OCI-LY1 (cell line): ENCODE data around the gene ASXL2.
A peak's percentile ranks its signal among the peaks of the same experiment; 100 is the strongest.
"Not testable (repeated sequence)": the region's sequence is repeated elsewhere in the genome, so short reads cannot be mapped to it uniquely, and the experiment has no call there.

ENCODE experiments used
- H2AFZ ChIP-seq: fragments of 200-600 bp; sonication (generic), shearing (Covaris generic); 2 replicates; pipeline ENCODE4 v1.6.0; 2014; ENCODE audit warnings: antibody characterized with exemption, mild to moderate bottlenecking, low read length
- H3F3A ChIP-seq: fragments of 200-600 bp; sonication (generic), shearing (Covaris generic); 2 replicates; pipeline ENCODE4 v1.6.0; 2014; ENCODE audit warnings: mild to moderate bottlenecking, antibody characterized with exemption, low read length, moderate library complexity; ENCODE audit not compliant: insufficient read depth
- H3K27ac ChIP-seq: fragments of 200-600 bp; sonication (generic); 2 replicates; pipeline ENCODE4 v1.5.1; 2014; ENCODE audit warnings: low read length, mixed run types, mild to moderate bottlenecking, low read depth; ENCODE audit not compliant: poor library complexity, severe bottlenecking
- H3K27me3 ChIP-seq: fragments of 200-600 bp; sonication (generic); 2 replicates; pipeline ENCODE4 v1.6.0; 2014; ENCODE audit warnings: antibody characterized with exemption, mild to moderate bottlenecking, low read length, moderate library complexity; ENCODE audit not compliant: insufficient read depth
- H3K36me3 ChIP-seq: fragments of 200-600 bp; sonication (generic); 2 replicates; pipeline ENCODE4 v1.6.1; 2014; ENCODE audit warnings: mild to moderate bottlenecking, antibody characterized with exemption, low read length, moderate library complexity, mixed read lengths; ENCODE audit not compliant: insufficient read depth
- H3K4me1 ChIP-seq: fragments of 200-600 bp; sonication (generic); 2 replicates; pipeline ENCODE4 v1.5.1; 2014; ENCODE audit warnings: mild to moderate bottlenecking, low read length, moderate library complexity; ENCODE audit not compliant: insufficient read depth, severe bottlenecking
- H3K4me2 ChIP-seq: fragments of 200-600 bp; sonication (generic), shearing (Covaris generic); 2 replicates; pipeline ENCODE4 v1.6.1; 2014; ENCODE audit warnings: low read length
- H3K4me3 ChIP-seq: fragments of 200-600 bp; sonication (generic); 2 replicates; pipeline ENCODE4 v1.5.1; 2014; ENCODE audit warnings: low read length, low read depth, mild to moderate bottlenecking, mixed read lengths; ENCODE audit not compliant: poor library complexity, severe bottlenecking
- H3K79me2 ChIP-seq: fragments of 200-600 bp; shearing (Covaris generic); 2 replicates; pipeline ENCODE4 v1.6.1; 2016; ENCODE audit warnings: mixed run types, low read length, mixed read lengths; ENCODE audit not compliant: insufficient read depth
- H3K9ac ChIP-seq: fragments of 200-600 bp; sonication (generic), shearing (Covaris generic); 2 replicates; pipeline ENCODE4 v1.6.1; 2014; ENCODE audit warnings: mild to moderate bottlenecking, low read length, mixed read lengths
- H3K9me2 ChIP-seq: fragments of 200-600 bp; sonication (generic), shearing (Covaris generic); 2 replicates; pipeline ENCODE4 v1.6.1; 2014; ENCODE audit warnings: low read depth, mild to moderate bottlenecking, low read length, mixed read lengths
- H3K9me3 ChIP-seq: fragments of 200-600 bp; shearing (Covaris generic); 2 replicates; pipeline ENCODE4 v1.6.1; 2014; ENCODE audit warnings: low read length, mixed read lengths
- H4K20me1 ChIP-seq: fragments of 200-600 bp; sonication (generic), shearing (Covaris generic); 2 replicates; pipeline ENCODE4 v1.6.0; 2016; ENCODE audit warnings: mild to moderate bottlenecking, low read length; ENCODE audit not compliant: insufficient read depth
- CTCF ChIP-seq: fragments of 200-600 bp; sonication (generic), shearing (Covaris generic); IDR thresholded peaks from 2 replicates; pipeline ENCODE4 v1.5.1; 2017; ENCODE audit warnings: mild to moderate bottlenecking, antibody characterized with exemption, low read length, moderate library complexity, mixed read lengths
- EZH2 ChIP-seq: fragments of 200-600 bp; sonication (generic), shearing (Covaris generic); IDR thresholded peaks from 2 replicates; pipeline ENCODE4 v1.8.0; 2017; ENCODE audit warnings: borderline replicate concordance, mixed run types, mild to moderate bottlenecking, antibody characterized with exemption, low read length, moderate library complexity, mixed read lengths

The ASXL2 gene

GRCh38 chr2:25853038-25853638 lies 25.1 kb downstream of the ASXL2 start:
- H3K27me3 ChIP-seq: no peaks in the 10 kb centered on the region
- TF ChIP-seq EZH2: no peak
- no peak for TF ChIP-seq CTCF
- H3F3A ChIP-seq: no peaks in the 10 kb centered on the region; the same call in 1 of the 2 replicates
- H3K4me1 ChIP-seq: peaks cover 29% of the 10 kb centered on the region
- peak overlapping the region; percentile 61 for H3K27ac ChIP-seq
- H4K20me1 ChIP-seq: no peaks in the 10 kb centered on the region
- H3K9me2 ChIP-seq: no peaks in the 10 kb centered on the region
- H3K9me3 ChIP-seq: no peaks in the 10 kb centered on the region
- H3K4me3 ChIP-seq: no peak overlapping the region
- H3K36me3 ChIP-seq: peaks cover 4% of the 10 kb centered on the region; the same call in 1 of the 2 replicates
- H3K9ac ChIP-seq: no peak overlapping the region; the same call in 1 of the 2 replicates
- H3K79me2 ChIP-seq: peaks cover 14% of the 10 kb centered on the region
- no peak overlapping the region for H2AFZ ChIP-seq
- H3K4me2 ChIP-seq: peak overlapping the region; percentile 27

DNA sequence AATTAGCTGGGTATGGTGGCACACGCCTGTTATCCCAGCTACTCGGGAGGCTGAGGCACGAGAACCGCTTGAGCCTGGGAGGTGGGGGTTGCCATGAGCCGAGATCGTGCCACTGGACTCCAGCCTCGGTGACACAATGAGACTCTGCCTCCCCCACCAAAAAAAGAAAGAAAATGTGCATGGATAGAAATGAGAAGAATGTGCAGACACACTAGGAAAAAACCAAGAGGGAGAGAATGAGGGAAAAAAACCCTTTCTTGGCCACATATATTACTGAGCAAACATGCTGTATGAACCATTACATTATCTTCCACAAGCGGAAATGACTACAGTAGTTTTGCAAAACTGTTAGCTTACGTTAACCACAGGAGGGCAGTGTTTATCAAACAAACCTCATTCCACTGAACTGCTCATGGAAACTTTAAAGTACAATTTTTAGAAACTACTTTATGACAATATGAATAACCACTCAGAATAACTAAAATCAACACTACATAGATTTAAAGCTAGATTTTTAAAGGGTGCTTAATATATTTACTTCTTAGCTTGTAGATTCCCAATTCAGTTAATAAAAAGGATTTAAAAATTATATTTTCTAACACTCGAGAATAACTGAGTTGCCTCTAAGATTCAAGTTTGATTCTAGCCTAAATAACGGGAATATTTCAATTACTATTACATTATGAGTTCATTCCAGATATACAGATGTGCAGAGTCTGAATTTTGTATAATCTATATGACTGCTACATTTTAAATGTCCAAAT lies 26.4 kb downstream of the ASXL2 start:
- peak; percentile 73 for TF ChIP-seq CTCF
- TF ChIP-seq EZH2: no peak
- no peaks in the 10 kb centered on the region for H3K9me2 ChIP-seq
- no peaks in the 10 kb centered on the region for H4K20me1 ChIP-seq
- peak overlapping the region; percentile 73 for H3K4me2 ChIP-seq
- no peaks in the 10 kb centered on the region for H3K9me3 ChIP-seq
- no peaks in the 10 kb centered on the region for H3F3A ChIP-seq
- H3K36me3 ChIP-seq: peaks cover 7% of the 10 kb centered on the region; the same call in 1 of the 2 replicates
- H3K27me3 ChIP-seq: no peaks in the 10 kb centered on the region
- peak overlapping the region; percentile 51 for H3K4me3 ChIP-seq
- peak overlapping the region; percentile 67 for H3K27ac ChIP-seq
- peaks cover 20% of the 10 kb centered on the region for H3K79me2 ChIP-seq
- peak overlapping the region; percentile 46 for H3K9ac ChIP-seq
- H2AFZ ChIP-seq: peak overlapping the region; percentile 59; the same call in 1 of the 2 replicates
- H3K4me1 ChIP-seq: peaks cover 29% of the 10 kb centered on the region

- Histone ChIP-seq H3K4me1 (peaks cover 29% of the 10 kb centered on the region), H3K79me2 (peaks cover 26% of the 10 kb centered on the region)
- not testable (repeated sequence) for H3K9me3 ChIP-seq, H3F3A ChIP-seq, H3K36me3 ChIP-seq, H3K27me3 ChIP-seq, H3K27ac ChIP-seq, H3K4me3 ChIP-seq, H2AFZ ChIP-seq, H4K20me1 ChIP-seq, H3K9me2 ChIP-seq, H3K4me2 ChIP-seq, H3K9ac ChIP-seq
Observed at GRCh38 chr2:25850400-25850799, 27.9 kb downstream of the ASXL2 start.

GRCh38 chr2:25849350-25849749 lies 28.9 kb downstream of the ASXL2 start:
- H4K20me1 ChIP-seq: not testable (repeated sequence)

More at GRCh38 chr2:25849350-25849749, 28.9 kb downstream of the ASXL2 start:
- not testable (repeated sequence) for H3K9me3 ChIP-seq, H3K4me2 ChIP-seq, H3K9me2 ChIP-seq, H3K4me3 ChIP-seq, H3F3A ChIP-seq, H2AFZ ChIP-seq, H3K27ac ChIP-seq, H3K27me3 ChIP-seq, H3K9ac ChIP-seq
- Histone ChIP-seq H3K4me1 (peaks cover 29% of the 10 kb centered on the region), H3K36me3 (peaks cover 15% of the 10 kb centered on the region; the same call in 1 of the 2 replicates), H3K79me2 (peaks cover 26% of the 10 kb centered on the region)
